GM20431 (cell line): Measurements from ENCODE around the gene NLK.
"Not testable (repeated sequence)": the region's sequence is repeated elsewhere in the genome, so short reads cannot be mapped to it uniquely, and the experiment has no call there.

ENCODE experiments used
- in situ Hi-C: fragments of 300-500 bp; cut with MseI, MboI; formaldehyde crosslinking; loops from one replicate; pipeline ENCODE4 v1.15.0; 2020; ENCODE audit warnings: low sequenced_read_pairs; ENCODE audit not compliant: unreplicated experiment

The NLK gene

GRCh38 chr17:28042657-28042720 lies at the start of gene NLK:
Gene NLK, plus strand, starts transcription at chr17:28042677. Its CDS starts 197 bp downstream, at chr17:28042874.
- in situ Hi-C loops: no loop called here

GRCh38 chr17:27993161-27993695 lies 49.2 kb upstream of the NLK start:
- in situ Hi-C loops: no loop called here

DNA sequence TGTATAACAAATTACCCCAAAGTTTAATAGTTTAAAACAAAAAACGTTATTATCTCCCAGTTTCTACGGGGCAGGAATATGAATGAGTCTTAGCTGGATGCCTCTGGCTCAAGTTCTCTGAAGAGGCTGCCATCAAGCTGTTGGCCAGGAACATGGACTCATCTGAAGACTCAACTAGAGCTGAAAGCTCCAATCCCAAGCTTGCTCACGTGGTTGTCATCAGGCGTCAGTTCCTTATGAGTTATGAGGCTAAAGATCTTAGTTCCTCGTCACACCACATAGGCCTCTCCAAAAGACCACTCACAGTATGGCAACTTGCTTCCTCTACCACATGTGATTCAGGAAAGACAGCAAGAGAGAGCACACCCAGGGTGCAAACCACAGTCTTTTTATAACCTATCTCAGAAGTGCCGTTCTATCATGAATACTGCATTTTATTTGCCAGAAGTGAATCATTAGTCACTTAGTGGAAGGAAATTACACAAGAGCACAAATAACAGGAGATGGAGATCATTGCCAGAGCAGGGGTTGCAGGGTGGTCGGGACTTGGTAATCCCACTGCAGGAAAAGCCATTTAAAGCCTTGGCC lies 48.7 kb upstream of the NLK start:
- in situ Hi-C loops: no loop called here

DNA sequence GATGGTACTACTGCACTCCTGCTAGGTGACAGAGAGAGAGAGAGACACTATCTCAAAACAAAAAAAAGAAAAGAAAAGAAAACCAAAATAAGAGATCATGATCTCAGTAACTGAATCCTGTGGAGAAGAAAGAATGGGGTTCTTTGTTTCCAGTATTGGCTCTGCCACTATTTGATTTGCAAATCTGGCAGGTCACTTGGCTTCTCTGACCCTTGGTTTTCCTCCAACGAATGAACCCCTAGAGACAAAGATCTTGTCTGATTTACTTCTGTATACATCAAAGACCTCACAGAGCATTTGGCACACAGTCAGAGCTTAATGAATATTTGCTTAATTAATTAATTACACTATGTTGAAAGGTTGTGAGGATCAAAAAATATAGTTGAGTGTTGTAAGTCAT lies 47.9 kb upstream of the NLK start:
- in situ Hi-C loops: no loop called here

- in situ Hi-C loops: no loop called here
These were observed 46.9 kb upstream of the NLK start for GRCh38 chr17:27995554-27995953.

DNA sequence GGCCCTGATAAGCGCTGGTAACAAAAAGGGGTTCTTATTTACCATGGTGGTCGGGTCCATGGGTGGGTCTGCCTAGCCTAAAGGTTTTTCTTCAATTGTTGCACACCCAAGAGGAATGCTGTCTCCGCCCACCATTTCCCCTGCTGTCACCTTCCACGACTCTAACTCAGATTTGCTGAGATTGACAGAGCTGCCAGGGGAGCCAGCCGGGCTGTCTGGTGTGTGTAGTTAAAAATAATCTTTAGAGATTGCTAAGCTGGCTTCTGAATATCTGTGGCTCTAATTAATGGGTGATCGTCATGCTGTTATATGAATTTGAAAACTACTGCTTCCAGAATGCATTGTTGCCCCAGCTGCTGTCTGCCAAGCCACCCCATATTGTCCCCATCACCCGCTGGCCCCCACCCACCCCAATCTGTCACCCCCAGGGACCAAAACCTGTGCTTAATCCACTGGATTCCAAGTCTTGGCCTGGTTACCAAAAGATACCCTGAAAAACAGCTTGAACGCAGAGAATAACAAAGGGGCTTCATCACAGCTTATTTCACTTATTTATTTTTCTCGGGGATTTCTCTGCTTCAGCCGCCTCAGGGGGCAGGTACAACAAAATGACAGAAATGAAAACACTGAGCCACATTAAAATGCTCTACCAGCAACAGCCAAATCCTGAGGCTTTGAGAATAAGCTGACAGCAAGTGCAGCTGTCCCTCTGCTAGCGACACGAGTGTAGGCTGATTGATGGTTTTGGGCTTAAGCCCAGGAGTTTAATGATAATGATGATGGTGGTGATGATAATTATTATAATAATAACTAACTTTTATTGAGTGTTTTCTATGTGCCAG lies 46.1 kb upstream of the NLK start:
- in situ Hi-C loops: no loop called here

GRCh38 chr17:27997044-27997401 lies 45.5 kb upstream of the NLK start:
- in situ Hi-C loops: no loop called here

GRCh38 chr17:27997522-27997921 lies 45.0 kb upstream of the NLK start:
- in situ Hi-C loops: no loop called here

DNA sequence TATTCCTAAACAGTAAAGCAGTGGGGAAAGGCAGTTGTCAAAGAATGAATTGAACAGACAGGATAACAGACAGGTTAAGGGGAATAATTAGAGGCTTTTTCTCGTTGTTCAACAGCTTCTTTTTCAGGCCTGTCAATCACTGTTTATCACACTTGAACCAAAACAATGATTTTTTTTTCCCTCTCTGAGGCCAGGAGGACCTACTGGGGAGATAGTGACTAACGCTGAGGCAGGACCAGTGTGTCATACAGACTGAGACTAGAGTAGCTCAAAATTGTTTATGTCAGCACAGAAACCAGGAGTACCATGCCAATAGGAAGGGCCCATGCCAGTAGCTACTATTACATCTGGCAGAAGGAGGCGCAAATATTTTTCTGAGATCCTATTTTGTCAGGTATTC lies 41.3 kb upstream of the NLK start:
- in situ Hi-C loops: no loop called here

DNA sequence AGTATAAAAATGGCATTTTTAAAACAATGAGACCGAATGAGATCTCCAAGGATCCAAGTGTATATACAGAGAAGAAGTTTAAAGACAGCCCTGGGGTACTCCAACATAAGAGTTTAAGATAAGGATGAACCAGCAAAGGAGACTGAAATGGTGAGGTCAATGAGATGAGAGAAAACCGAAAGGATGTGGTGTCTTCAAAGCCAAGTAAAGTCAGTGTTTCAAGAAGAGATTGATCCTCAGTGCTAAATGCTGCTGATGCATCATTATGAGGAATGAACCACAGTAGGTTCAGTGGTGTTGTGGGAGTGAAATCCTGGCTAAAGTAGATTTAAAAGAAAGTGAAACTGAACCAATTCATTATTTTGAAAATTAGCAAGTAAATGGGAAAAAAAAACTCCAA lies 38.1 kb upstream of the NLK start:
- in situ Hi-C loops: no loop called here

DNA sequence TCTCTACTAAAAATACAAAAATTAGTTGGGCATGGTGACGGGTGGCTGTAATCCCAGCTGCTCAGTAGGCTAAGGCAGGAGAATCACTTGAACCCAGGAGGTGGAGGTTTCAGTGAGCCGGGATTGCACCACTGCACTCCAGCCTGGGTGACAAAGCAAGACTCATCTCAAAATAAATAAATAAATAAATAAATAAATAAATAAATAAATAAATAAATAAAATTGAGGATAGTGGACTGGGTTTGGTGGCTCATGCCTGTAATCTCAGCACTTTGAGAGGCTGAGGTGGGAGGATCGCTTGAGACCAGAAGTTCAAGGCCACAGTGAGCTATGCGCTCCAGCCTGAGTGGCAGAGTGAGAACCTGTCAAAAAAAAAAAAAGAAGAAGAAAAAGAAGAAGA lies 34.6 kb upstream of the NLK start:
- in situ Hi-C loops: not testable (repeated sequence)

GRCh38 chr17:28008513-28008912 lies 34.0 kb upstream of the NLK start:
- in situ Hi-C loops: no loop called here

GRCh38 chr17:28010406-28010805 lies 32.1 kb upstream of the NLK start:
- in situ Hi-C loops: no loop called here

- in situ Hi-C loops: no loop called here
These were observed 23.9 kb upstream of the NLK start for GRCh38 chr17:28018439-28019070.

DNA sequence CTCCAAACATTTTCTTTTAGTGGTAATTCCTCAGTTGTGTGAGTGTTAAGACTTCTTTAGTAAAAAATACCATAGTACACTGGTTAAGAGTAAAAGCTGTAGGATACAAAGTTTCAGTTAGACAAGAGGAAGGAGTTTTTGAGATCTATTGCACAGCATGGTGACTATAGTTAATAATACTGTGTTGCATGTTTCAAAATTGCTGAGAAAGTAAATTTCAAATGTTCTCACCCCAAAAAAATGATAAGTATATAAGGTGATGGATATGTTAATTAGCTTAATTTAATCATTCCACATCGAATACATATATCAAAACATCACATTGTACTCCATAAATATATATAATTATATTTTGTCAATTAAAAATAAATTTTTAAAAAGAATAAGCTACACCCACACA lies 22.0 kb upstream of the NLK start:
- in situ Hi-C loops: no loop called here

- in situ Hi-C loops: no loop called here
These were observed 13.4 kb upstream of the NLK start for GRCh38 chr17:28029044-28029443.

DNA sequence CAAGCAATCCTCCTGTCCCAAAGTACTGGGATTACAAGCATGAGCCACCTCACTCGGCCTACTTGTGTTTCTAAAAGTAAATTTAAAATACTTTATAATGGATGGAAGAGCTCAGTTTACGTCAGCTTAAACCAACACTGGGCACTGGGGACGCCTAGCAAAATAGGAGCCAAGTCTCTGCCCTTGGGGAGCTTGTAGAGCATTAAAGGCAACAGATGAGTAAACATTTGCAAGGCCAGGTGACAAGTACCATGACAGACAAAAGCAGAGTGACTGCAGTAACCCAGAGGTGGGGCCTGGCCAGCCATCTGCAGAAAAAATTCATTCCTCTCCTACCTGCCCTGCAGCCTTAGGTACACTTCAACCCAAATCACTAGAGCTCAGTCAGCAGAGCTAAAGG lies 12.1 kb upstream of the NLK start:
- in situ Hi-C loops: no loop called here

DNA sequence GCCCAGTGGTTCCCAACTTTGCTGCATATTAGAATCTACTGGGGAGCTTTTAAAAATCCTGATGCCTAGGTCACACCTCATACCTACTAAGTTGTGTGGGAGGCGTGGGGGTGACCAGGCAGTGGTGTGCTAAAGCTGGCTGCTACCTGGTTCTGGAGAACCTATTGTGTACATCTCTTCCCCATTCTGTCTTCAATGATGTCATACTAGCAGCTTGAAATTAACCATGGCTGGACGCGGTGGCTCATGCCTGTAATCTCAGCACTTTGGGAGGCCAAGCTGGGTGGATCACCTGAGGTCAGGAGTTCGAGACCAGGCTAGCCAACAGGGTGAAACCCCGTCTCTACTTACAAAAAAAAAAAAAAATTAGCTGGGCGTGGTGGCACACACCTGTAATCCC lies 11.3 kb upstream of the NLK start:
- in situ Hi-C loops: no loop called here

GRCh38 chr17:28033972-28034714 lies 8.3 kb upstream of the NLK start:
- in situ Hi-C loops: no loop called here

DNA sequence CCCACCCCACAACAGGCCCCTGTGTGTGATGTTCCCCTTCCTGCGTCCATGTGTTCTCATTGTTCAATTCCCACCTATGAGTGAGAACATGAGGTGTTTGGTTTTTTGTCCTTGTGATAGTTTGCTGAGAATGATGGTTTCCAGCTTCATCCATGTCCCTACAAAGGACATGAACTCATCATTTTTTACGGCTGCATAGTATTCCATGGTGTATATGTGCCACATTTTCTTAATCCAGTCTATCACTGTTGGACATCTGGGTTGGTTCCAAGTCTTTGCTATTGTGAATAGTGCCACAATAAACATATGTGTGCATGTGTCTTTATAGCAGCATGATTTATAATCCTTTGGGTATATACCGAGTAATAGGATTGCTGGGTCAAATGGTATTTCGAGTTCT lies 7.0 kb upstream of the NLK start:
- in situ Hi-C loops: not testable (repeated sequence)

DNA sequence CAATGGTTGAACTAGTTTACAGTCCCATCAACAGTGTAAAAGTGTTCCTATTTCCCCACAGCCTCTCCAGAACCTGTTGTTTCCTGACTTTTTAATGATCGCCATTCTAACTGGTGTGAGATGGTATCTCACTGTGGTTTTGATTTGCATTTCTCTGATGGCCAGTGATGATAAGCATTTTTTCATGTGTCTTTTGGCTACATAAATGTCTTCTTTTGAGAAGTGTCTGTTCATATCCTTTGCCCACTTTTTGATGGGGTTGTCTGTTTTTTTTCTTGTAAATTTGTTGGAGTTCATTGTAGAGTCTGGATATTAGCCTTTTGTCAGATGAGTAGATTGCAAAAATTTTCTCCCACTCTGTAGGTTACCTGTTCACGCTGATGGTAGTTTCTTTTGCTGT lies 6.6 kb upstream of the NLK start:
- in situ Hi-C loops: not testable (repeated sequence)
